ENCODE results near the gene NUDT8.
A peak's percentile ranks its signal among the peaks of the same experiment; 100 is the strongest.
"Not testable (repeated sequence)": the region's sequence is repeated elsewhere in the genome, so short reads cannot be mapped to it uniquely, and the experiment has no call there.

NUDT8 gene

DNA sequence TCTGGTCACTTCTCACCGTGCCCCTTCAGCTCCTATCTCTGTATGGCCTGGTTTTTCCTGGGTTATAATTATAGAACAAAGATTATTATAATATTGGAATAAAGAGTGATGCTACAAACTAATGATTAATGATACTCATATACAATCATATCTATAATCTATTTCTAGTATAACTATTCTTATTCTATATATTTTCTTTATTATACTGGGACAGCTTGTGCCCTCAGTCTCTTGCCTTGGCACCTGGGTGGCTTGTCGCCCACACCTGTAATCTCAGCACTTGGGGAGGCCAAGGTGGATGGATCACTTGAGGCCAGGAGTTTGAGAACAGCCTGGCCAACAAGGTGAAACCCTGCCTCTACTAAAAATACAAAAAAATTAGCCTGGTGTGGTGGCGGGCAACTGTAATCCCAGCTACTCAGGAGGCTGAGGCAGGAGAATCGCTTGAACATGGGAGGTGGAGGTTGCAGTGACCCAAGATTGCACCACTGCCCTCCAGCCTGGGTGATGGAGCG, 30.0 kb upstream of the NUDT8 start:
- not testable (repeated sequence) for DNase-seq

DNA sequence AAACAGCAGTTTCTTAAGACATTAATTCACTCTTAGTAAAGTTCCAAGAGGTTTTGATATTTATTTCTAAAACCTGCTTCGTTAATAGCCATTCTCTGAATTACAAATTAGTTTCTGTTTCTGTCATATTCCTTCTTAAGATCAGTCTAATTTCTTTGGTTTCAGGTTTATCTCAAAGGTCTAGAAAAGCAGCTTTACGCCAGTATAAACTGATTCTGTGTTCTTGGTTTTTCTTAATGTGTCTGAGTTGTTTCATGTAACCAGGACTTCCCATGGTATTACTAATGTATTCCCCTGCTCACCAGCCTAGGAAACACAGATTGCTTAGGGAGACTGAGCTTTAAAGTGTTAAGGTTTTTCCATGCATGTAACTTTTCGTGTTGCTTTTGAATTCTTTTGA, 27.6 kb upstream of the NUDT8 start:
- DNase-seq, result no peak

- no peak for DNase-seq
Measured at GRCh38 chr11:67656278-67656922, 26.7 kb upstream of the NUDT8 start.

DNA sequence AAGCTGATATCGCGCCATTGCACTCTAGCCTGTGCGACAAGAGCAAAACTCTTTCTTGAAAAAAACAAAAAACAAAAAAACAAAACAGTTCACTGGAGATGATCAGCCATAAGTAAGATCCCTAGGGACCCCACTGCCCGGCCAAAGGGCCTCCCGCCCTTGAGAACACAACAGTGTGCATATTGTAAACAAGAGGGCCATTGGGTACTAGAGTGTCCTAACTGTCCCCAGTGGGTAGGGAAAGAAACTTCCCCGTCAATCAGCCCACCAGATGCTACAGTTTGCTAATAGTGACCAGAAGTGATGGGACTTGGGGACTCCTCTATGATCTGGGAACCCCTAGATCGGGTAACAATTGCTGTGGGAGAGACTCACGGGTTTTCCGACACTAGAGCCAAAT, 24.5 kb upstream of the NUDT8 start:
- no peak for DNase-seq

DNA sequence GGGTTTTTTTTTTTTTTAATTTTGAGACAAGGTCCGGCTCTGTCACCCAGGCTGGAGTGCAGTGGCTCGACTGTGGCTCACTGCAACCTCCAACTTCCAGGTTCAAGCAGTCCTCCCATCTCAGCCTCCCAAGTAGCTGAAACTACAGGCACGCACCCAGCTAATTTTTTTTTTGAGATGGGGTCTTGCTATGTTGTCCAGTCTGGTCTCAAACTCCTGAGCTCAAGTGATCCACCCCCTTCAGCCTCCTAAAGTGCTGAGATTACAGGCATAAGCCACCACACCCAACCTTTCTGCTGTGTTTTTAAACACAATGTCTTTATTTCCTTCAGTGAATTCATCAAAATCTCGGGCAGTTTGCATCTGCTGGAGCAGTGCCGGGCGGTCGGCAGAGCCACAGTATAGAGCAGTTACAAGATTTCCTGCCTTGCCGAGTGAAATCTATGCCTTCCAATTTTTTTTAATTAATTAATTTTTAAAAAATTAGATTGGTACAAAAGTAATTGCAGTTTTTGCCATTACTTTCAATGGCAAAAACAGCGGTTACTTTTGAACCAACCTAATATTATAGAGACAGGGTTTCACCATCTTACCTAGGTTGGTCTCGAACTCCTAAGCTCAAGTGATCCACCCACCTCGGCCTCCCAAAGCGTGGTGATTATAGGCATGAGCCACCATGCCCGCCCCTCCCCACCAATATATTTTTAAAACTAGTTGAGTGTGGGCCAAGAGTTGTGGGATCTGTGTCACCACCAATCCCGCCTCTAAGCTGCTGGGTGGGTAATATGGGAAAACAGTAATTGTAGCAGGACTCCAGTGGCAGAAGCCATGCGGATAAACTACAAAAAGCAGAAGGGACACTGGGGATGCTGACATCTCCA, 23.5 kb upstream of the NUDT8 start:
- no peak for DNase-seq

DNA sequence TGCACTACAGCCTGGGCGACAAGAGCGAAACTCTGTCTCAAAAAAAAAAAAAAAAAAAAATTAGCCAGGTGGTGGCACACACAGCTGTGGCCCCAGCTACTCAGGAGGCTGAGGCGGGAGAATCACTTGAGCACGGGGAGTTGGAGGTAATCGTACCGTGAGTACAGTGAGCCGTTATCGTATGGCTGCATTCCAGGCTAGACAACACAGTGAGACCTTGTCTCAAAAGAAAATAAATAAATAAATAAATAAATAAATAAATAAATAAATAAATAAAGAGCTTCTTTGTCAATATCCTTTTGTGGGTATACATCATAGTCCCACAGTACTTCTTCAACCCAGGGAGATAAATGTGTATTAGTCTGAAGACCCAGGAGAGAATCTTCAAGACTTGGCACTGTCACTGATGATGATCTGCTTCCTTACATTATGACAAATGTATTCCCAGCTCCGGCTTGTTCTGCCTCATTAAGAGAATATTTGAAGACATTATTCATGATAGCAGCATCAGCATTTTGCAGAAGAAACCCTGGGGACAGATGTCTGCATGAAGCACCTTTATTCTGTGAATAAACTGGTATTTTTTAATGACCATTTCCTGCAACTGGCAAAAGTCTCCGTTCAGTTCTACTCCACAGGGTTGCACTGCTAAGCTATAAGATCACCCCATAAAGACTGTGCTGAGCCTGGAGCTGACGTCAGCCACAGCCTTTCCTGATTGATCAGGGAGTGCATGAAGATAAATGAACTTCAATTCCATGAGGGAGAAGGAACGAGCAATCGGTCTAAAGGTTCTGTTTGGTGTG, 22.4 kb upstream of the NUDT8 start:
- DNase-seq, result no peak

GRCh38 chr11:67649634-67650510, 20.1 kb upstream of the NUDT8 start:
- no peak for DNase-seq

DNA sequence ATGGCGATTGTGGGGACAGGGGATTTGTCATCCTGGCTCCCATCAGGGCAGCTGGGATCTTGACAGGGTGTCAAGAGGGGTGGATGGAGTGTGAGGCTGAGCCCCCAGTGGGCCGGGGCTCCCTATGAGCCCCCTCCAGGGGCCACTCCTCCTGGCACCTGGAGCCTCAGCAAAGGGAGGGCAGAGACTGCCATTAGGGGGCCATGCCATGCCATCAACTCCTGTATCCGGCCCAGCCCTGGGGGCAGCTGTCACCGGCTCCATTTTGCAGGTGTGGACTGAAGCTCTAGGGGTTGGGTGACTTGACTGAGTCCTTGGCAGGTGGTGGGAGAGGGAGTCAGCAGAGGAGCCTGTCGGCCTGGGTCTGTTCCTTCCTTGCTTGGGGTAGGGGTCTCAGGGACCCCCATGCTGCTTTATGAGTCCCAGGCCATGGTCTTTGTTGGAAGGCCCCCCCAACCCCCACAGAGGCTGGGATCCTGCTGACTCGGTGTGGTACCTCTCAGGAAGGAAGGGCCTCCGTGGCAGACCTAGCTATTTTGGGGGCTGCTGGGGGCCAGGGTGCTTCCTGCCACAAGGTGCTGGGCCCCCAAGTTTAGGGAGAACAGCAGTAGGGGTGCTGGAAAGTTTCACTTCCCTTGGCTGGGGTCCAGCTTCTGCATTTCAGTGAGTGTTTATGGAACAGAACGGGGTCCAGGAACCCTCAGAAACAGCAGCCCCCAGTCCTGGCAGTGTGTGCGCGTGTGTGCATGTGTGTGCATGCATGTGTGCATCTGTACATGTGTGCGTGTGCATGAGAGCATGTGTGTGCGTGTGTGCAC, 19.3 kb upstream of the NUDT8 start:
- DNase-seq, result no peak

GRCh38 chr11:67648140-67648795, 18.5 kb upstream of the NUDT8 start:
- peak; percentile 39 for DNase-seq

- DNase-seq, result no peak
Measured at GRCh38 chr11:67647471-67647870, 17.7 kb upstream of the NUDT8 start.

DNA sequence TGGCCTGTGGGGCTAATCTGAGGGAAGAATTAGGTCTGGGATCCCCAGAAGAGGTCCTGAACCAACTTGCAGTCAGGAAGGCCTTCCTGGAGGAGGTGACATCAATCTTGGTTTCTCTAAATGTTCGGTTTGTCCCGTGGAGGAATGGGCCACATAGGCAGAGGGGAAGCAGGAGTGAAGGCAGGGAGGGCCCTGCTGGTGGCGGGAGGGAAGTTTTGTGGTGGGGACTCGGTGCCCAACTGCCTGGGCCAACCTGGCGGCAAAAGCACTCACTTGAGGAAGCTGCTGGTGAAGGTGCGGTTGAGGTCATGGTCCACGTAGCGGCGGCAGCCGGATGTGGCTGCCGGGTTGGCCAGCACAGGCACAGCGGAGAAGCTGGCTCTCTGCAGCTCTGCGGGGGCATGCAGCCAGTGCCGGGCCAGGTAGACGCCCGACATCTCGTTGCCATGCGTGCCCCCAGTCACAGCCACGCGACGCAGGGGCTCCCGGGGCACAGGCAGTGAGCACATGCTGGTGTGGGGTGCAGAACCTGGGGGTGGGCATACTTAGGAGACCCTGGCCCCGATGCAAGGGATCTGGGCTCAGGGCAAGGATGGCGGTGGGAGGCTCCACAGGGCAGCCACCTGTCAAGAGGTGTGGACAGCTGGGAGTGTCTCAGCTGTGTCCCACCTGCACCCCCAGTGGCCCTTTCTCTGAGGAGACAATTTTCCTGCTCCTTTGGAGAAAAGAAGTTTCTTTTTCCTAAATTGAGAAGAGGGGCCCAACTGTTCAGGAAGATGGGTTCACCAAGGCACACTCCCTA, 17.0 kb upstream of the NUDT8 start:
- peak; percentile 30 for DNase-seq

GRCh38 chr11:67645521-67646461, 16.1 kb upstream of the NUDT8 start:
- DNase-seq, result no peak

DNA sequence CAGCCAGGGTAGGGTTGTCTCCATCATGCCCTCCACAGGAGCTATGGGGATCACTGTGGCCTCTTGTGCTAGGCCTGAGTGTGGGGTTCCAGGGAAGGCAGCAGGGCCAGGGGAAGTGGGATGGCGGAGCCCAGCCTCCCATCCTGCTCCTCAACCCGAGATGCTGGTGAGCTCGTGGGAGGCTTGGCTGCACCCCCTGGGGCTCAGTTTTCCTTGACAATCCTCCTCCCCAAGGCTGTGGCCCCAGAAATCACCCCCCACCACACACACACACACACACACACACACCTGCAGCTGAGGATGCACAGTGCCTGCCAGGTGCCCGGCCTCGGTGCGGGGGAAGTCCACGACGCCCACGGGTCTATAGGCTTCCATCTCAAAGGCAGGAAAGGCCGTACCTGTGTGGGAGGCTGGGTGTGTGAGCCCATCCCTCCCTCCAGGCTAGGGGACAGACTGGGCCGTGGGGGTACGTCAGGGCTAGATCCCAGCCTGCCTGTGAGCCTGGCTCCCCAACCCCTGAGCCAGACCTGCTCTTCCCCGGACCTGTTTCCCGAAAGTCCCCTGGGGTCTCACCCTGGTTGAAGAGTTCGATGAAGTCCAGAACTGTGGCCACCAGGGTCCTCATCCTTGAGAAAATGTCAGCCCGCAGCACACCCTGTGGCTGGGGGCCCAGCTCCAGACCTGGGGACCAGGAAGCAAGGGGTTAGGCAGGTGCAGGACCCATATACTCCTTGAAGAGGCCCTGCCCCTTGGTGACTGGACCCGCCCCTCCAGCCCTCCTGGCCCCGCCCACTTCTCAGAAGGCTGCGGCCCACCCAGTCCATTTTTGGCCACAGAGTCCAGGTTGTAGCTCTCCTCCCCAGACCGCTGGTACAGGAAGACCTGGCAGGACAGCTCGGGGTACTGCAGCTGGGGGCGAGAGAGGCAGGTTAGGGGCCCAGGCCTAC, 15.0 kb upstream of the NUDT8 start:
- DNase-seq, result no peak

DNA sequence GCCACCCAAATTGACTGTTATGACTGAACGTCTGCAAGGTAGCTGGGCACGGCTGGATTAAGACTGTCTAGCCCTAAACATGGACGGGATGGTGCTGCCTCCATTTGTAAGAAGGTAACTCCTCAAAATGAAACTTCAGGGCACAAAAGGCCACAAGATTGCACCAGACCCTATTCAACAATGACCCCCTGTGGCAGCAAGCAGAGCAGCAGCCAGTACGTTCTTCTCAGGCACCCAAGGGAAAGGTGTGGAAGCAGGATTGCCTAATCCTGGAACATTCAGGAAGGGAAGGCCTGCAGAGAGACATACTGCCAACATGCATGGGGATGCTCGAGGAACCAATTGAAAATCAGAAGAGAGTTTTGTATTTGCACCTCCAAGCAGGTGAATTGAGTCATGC, 14.3 kb upstream of the NUDT8 start:
- DNase-seq, result no peak

- no peak for DNase-seq
Measured at GRCh38 chr11:67642173-67643120, 12.7 kb upstream of the NUDT8 start.

Measured in CD4-positive, alpha-beta T cell treated with Interleukin-4 for 4 hours (primary cell).